NCI-H2227 treated with DMSO at 0.1 percent for 48 hours (cell line): Measurements from ENCODE around the gene SMCO4.

Source experiments
- DNase-seq: peaks from one replicate; lab custom pipeline; 2025; lab: John Stamatoyannopoulos, UW

SMCO4 gene

DNA sequence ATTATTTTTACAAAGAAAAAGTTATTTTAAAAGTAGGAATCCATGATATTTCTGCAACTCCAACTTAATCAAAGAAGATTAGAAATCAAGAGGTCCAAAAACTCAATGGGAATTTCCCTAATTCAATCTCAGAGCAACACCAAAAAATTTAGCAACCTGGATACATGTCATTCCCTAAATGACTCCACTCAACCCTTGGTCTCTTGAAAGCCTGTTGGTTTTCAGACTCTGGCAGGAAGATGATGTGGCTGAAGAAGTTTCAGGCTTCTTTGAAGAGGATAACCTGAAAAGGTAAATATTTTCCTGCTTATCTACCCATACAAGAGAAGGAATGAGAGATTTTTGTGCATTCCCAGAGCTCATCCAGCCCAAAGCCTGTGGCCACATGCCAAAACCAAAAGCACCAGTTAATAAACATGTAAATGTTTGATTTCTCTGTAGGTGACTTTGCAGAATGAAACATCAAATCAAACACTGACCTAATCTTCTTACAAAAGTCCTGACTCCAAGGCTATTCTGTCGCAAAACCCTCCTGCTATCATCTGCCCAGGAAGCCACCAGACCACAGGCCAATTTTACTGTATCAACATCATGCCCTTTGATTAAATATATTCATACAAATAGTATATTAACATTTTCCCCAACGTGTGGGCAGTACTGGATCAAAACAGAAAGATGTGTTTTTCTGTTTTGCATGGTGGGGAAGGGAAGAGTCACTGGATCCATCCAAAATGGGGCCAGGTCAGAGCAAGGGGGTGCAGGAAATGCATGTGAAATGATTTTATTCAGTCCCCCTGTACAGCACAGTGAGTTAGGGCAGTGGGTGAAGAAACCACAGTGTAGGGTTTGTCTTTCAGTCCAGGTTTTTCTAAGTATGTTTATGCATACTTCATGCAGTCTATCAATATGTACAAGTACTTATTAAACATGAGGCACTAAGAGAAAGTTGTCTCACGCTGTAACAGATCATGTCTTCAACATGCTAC, 38.8 kb downstream of the SMCO4 start:
- no peak for DNase-seq

DNA sequence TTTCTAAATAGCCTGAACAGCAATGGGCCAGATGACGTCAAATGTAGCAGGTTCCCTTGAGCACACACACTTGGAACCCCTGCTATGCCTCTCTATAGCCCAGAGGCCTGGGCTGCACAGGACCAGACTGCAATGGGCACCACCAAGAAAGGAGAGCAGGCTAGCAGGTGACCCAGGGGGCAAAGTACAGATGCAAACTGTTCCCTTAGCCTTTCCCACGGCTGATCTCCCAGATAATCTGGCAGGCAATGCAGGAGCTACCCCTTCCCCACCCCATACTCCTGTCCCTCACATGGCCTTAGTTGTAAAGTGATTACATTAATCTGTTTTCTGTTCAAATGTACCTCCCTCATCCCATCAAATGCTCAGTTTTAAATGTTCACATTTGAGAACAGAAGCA, 41.3 kb downstream of the SMCO4 start:
- DNase-seq = no peak

DNA sequence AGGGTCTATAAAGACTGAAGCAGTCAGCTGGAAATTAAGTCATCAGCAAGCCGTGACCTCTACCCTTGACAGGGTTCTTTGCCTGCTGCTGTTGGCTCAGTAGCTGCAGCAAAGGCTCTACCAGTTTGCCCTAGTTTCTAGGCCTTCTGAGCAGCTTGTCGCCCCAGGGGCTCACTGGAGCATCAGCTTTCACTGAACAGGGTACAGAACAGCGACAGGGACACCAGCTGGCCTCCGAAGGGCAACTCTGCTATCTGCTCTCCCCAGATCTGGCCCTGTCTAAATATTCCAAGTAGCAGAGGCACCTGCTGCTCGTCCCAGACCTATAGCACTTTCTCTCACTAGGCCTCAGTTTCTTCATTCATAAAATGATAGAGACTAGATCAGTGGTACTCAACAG, 42.4 kb downstream of the SMCO4 start:
- DNase-seq = no peak

DNA sequence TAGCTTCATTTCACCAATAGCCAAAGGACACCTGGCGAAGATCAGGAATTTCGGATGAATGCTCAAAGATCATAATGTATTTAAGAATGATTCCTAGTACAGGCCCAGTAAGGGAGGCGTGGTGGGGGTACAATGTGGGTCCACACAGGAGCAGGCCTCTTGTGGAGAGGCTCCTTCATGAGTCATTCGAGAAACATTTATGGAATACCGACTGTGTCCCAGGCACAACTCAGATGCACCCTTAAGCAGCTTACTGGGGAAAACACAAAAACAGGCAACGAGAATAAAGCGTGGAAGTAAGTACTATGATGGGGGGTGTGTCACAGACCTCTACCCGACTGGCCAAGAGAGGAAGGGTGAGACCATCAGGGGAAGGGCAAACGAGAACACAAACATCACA, 44.5 kb downstream of the SMCO4 start:
- DNase-seq = no peak

DNA sequence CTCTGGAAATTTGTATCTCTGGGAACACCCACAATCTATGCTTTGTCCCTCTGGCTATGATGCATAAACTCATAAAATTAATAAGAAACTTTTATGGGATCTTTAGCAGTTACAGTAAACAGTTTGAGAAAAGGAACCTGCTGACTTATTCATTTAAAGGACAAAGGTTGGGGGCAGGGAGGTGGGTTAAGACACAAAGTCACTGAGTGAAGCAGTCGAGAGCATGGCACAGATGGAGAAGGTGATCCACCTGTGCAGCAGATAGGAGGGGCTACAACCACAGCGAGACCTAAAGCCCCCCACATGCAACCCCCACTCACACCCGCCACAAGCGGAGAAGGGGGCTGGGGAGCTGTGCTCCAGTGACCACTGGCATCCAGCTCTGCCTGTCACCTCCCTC, 45.0 kb downstream of the SMCO4 start:
- no peak for DNase-seq

DNA sequence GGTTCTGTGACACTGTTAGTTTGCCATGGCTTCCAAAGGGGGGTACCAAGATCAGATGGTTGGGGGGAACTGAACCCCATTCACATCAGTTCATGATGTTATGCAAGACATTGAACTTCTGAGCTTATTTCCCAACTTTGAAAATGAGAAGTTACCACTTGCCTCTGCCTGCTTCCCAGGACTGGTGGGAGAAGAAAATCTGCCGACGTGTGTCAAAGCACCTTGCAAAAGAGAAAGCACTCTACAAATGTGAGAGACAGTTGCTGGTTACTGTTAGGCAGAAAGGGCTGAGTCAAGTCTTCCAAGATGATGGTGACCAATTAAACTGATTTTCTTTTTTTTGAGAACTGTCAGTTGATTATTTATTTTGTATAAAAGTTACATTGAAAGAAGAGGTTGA, 45.6 kb downstream of the SMCO4 start:
- no peak for DNase-seq

DNA sequence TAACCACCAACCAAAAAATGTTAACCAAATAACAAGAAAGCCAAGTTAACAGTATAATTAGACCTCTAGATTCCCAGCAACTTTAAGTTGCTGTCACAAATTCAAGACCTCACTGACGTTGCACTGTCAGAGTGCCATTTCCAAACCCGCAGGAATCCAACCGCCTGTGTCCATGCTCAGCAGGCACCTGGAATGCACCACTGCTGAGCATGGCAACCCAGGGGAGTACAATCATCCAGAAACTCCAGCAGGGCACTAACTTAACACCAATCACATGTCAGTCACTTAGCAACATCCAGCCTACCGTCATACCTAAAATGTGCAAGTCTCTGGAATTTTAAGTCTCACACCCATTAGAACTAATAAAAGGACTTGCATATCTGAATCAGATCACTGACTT, 48.8 kb downstream of the SMCO4 start:
- DNase-seq = no peak

DNA sequence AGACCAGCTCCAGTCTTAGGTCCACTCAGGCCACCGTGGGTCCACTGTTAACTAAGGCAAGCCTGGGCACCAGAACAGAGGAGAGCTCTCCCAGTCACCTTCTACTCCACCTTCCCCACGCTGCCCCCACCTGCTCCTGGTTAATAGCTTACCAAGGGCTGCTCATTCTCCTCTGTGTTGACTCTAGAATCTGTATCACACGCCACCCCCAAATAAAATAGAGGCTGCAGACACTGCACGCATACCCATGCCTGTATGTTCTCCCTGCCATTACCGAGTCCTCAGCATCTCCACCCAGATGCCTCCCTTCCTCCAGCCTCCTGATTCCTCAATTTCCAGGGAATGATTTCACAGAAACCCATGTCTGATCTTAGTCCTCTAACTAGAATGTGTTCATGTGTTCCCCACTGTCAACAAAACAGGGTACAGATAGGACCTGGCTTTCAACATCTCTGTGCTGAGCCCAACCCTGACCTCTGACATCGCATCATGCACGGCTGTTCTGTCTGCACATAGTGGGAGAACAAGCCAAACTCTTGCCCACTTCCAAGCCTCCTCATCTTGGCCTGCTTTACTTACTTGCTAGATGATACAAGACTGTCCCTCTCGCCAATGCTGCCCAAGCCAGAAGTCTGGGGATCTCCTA, 49.8 kb downstream of the SMCO4 start:
- DNase-seq = no peak

DNA sequence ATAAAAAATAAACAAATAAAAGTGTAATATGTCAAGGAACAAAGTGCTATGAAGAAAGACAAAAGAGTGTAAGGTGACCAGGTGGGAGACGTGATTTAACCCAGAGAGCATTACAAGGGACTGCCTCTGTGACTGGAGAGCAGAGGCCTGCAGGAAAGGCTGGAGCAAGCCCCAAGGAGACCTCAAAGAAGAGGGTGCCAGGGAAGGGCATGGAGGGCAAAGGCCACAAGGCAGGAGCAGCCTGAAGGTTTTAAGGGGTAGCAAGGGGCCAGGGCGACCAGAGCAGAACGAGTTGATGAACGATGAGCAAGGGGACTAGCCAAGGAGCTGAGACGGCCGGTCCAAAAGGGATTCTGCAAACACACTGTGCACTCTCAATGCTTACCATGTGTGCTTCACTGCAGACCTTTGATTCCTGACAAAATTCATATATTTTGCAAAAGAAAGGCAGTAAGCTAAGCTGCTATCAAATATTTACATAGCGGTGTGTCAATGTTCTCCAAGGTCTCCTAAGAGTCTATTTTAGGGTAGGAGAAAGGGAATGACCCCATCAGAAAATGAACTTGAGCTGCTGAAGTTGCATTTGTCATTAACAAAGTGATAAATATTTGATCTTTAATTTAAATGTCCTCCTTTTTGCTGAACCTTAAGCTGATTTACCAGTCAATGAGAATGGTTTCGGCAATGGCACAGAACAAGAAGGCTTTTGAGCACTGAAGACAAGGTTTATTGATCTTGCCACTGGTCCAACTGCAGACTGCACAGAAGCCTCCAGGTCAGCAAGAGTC, 50.5 kb downstream of the SMCO4 start:
- DNase-seq = no peak

DNA sequence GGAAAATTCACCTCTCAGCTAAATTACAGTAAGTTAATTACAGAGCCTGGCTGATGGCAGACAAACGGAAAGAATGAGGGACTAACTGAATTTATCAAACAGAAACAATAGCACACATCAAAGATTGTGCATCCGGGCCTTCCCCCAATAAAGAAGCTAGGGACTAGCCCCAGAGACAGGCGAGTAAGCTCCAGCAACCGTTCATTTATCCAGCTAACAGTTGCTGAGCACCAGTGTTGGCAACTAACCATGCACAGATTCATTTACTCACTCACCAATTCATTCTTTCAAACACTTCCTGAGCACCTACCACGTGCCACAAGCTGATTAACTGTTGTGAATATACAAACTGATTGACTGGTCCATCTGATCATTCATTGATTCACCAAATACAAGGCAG, 51.2 kb downstream of the SMCO4 start:
- DNase-seq = no peak

DNA sequence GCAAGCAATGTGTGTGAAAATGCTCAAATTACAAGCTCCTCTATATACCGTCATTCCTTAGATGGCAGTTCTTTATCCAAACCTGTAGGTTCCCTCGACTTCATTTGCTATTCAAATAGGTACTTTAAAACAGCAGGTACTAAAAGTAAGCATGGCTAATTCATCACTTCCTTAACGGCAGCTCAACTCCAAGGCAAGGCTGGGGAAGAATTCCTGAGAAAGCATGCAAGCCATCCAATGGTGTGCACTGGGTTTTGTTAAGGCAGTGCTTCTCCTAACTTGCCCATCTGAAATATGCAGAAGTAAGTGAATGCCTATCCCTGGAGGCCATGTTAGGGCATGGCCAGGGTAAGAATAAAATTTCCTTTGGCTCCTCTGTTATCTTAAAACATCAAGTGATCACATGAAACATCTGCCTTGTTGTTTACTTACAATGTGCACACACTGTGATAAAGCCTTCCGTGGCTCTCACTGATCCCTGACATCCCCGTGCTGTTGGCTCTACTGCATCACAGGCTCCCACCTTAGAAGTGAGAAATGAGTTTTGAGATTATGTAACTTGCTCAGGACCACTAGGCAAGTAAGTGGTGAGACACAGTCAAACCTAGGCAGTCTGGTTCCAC, 52.1 kb downstream of the SMCO4 start:
- no peak for DNase-seq

DNA sequence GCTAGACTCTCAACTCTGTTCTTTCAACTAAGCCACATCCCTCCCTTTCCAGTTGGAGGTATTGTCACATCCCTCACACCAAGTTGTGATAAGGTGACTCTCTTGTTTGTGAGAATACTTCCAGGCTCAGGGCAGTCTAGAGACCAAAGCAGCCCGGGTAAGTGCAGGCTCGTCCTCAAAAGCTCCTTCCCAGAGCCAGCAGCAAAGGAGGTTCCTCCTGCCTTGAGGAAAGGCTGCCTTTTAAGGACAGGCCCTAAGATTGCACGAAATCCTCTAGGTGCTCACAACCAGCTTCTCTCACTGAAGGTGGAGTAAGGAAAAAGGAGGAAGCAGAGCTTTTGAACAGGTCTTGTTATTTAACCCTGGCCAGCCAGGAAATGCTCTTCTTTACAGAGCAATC, 53.4 kb downstream of the SMCO4 start:
- DNase-seq = no peak

DNA sequence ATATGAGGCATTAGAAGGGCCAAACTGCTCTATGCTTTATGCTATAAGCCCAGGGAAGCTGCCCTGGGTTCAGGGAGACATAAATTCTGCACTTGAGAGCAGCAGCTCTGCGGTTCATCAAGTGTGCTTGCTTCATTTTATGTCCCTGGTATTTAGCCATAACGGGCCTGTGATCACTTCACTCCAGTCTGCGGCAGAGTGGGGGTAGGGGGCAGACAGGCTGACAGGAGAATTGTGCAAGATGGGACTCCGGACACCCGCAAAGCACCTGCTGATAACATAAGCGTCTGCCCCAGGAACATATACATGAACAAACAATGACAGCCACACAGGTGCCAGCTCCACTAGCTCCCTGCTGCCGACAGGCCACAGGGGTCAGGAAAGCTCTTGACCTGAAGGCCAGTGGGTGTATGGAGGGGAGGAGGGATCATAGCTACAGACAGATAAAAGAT, 56.1 kb downstream of the SMCO4 start:
- peak; percentile 4 for DNase-seq

DNA sequence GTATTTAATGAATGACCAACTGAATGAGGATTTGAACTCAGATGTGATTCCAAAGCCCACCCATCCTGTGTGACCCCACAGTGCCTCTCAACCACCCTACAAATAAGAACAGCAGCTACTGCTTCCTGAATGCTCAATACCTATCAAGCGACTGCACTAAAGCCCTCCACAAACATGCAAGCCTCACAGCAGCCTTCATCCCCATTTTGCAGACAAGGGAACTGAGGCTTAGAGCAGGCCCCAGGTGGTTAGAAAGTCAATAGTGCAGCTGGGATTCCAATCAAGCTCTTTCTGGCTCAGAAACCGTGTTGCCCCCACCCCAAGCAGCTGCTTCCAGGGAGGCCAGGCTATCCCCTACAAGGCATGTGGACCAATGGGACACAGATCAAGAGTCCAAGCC, 57.2 kb downstream of the SMCO4 start:
- DNase-seq = no peak

DNA sequence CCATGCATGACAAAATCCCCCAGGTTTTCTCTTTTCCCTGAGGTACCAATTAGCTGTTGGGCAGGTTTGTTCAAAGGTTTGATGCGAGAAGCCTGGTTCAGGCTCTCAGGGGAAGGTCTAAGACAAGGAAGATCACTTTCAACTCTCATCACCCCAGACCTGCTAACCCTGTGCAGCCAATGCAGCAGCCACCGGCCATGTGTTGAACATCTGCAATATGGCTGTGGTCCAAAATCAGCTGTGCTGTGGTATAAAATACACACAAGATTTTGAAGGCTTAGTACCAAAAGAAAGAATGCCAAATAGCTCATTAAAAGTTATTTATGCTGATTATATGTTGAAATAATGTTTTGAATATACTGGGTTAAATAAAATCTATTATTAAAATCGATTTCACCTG, 58.5 kb downstream of the SMCO4 start:
- no peak for DNase-seq

DNA sequence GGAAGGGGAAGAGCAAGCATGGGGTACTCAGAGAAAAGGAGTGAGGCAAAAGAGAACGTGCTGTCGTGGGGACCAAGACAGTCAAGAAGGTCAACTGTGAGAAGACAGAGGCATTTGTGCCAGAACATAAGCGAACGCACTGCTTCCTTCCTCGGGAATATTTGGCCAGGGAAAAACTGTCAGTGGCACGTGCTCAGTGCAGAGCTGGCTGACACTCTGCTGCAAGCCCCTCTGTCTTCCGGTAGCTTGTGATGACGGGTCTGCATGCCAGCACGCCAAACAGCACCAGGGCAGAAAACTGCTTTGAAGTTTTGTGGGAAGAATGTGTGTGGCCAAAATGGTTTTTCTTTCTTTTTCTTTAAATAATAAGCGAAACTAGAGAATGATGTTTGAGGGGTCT, 60.6 kb downstream of the SMCO4 start:
- DNase-seq = no peak

DNA sequence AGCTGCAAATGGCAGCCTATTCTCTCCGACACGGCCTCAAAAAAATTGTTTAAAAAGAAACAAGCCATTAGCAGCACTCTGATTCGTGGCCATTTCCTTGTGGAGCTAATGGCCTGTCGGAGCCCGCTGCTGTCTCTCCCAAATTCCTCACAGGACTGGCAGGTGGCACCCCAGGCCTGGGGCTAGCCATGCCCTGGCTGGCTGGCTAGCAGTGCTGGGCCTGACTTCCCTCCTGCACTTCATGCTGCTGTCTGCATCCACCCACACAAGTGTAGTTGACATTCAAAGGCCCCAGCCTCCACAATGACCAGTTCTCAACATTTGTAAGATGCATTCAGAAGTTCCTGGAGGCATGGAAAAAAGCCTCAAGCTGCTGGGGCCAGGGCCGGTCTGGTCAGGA, 61.5 kb downstream of the SMCO4 start:
- DNase-seq = no peak

DNA sequence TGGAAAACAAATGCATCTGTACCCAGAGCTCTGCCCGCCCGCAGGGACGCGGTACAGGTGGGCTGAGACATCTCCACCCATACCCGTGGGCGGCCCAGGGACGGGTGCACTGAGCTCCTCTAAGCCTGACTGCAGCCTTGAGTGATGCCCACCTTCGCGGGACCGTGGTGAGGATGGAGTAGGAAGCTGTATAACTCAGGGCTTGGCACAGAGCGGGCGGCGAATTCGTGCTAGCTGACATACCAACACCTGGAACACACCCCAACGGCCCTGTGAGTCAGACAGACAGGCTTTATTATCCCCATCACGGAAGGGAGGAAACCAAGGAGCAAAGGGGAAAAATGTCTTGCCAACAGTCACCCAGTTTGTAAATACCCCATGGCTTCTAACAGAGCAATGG, 61.9 kb downstream of the SMCO4 start:
- DNase-seq = no peak

DNA sequence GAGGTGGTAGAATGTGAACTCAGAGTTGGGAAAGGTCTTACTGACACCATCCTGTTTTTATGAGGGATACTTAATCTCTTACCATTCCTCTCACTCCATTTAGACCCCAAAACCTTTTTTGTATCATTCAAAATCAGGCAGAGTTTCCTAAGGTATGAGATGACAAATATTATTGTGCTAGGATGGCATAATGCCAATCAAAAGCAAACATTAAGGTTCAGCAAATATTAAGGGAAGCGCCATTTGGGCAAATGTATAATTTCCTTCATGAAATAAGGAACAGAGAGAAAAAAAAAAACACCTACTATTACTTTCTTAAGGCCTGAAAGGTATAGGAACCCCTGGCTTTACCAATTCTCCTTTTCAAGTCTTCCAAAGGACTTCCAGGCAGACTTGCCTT, 62.4 kb downstream of the SMCO4 start:
- DNase-seq = no peak

DNA sequence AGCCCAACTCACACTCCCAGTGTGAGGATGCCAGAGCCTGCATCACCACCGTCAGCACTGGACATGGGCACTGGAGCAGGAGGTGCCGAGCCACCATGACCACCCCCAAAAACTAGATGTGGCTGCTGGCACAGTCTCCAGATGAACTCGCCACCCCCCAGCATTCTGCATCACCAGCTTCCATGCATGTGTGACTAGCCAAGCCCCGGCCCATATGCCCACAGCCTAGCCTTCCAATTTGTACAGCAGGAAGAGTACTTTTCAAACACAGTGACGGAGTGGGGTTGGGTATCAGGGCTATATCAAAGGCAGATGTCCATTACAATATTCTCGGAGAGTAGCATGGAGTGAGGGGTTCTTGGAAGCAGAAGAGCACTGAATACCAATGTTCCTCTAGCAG, 62.9 kb downstream of the SMCO4 start:
- no peak for DNase-seq

DNA sequence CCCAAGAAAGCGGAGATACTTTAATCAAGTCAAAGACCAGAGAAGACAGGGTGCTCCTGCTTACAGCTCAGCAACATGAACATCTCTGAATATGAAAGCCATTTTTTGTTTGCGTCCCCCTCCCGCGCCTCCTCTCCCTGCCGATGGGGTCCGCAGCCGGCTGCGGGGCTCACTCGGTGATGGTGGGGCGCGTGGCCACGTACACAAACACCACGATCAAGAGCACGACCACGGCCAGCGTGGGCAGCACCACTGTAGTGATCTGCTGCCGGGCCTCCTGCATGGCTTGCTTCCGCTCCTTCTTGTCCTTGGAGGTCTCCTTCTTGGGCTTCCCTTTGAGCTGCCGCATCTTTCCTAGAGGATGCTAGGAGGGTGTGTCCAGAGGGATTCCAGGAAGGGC, 64.3 kb downstream of the SMCO4 start:
- DNase-seq = no peak

DNA sequence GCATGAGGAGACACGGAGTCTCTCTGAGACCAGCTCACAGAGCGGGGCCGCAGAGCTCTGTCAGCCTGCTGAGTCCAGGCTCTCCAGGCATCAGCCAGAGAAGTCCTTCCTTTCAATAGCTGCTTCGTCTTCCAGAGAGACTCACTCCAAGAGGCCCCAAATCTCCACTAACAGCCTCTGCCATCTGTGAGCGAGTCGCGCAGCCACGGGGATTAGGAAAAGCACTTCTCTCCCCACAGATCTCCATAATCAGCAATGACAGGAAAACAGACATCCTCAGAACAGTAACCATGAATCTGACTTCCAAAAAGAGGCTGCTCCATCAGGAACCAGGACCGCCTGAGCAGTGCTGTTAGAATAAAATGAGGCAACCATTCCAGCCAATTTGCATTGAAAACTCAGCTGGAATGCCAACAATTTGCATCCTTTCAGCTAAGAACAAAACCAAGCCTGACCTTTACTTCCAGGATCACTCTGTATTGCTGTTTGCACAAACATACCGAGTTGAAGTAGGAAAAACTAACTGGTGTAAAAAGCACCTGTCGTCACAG, 65.4 kb downstream of the SMCO4 start:
- DNase-seq = no peak
